ENCODE measurements around the gene NCEH1. TPM values are rescaled to one million over a fixed set of nuclear protein-coding genes. Genes with fewer than 3 reads are reported as not detected.
"Not testable (repeated sequence)": the region's sequence is repeated elsewhere in the genome, so short reads cannot be mapped to it uniquely, and the experiment has no call there.

The NCEH1 gene
- total RNA-seq, 6 donors from 2014 or later = 16.8 to 73.1 (median 36.4) TPM

- TF ChIP-seq EP300 (IDR thresholded peaks at IDR 0.05) = peak in 2 of 4 donors; percentile 53 to 63
- peak; percentile 28 to 67 for TF ChIP-seq POLR2AphosphoS5 (IDR thresholded peaks at IDR 0.05)
- TF ChIP-seq POLR2A (IDR thresholded peaks at IDR 0.05) = peak in 3 of 4 donors; percentile 21 to 31 (median 25)
- peak; percentile 62 to 86 (median 82) for TF ChIP-seq CTCF (IDR thresholded peaks at IDR 0.05)
- ATAC-seq (ENCODE audit: low FRiP score in 2 of 2) (peak; percentile 98 to 99), DNase-seq (peak; percentile 93 to 100)
- H3K36me3 ChIP-seq = no peaks in the 10 kb centered on the region
- no peaks in the 10 kb centered on the region for H3K27me3 ChIP-seq
- no peaks in the 10 kb centered on the region for H3K9me3 ChIP-seq
- peak within 1 kb of the TSS; percentile 80 to 91 (median 84) for H3K27ac ChIP-seq
- H3K4me3 ChIP-seq = peak within 1 kb of the TSS; percentile 75 to 98 (median 96)
- H3K4me1 ChIP-seq = peaks cover 16 to 26% (median 18%) of the 10 kb centered on the region in 4 donors
- WGBS, 2 donors = 0 to 2% methylated on average over 21 to 49 of the region's 49 CpGs
Observed at GRCh38 chr3:172750368-172751174, 39.7 kb upstream of the NCEH1 start, which contains the start of gene ECT2. Gene ECT2 (plus strand): TSS chr3:172750726. CDS start chr3:172754531, 3,805 bp downstream.

DNA sequence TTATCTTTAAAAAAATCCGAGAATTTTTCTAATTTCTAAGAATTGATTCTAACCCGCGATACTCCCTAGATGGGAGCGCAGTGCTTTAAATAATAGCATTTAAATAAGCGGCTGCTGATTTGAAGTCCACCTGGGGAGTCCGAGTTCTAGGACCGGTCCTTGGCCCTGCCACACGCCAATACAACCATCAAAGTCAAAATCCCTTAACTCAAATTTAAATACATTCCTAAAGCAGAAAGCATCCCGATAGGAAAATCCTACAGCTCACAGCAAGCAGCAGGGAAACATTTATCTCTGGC, 39.2 kb upstream of the NCEH1 start:
- 13 to 25% methylated on average over 9 of the region's 9 CpGs for WGBS, 2 donors
- no peaks in the 10 kb centered on the region for H3K9me3 ChIP-seq
- H3K27ac ChIP-seq = peak overlapping the region; percentile 80 to 91 (median 84)
- ATAC-seq (ENCODE audit: low FRiP score in 2 of 2) = no peak
- no peak for DNase-seq
- TF ChIP-seq POLR2A (IDR thresholded peaks at IDR 0.05) (peak in 1 of 4 donors; percentile 12), POLR2AphosphoS5 (IDR thresholded peaks at IDR 0.05) (no peak)
- H3K36me3 ChIP-seq = no peaks in the 10 kb centered on the region
- no peaks in the 10 kb centered on the region for H3K27me3 ChIP-seq
- peaks cover 16 to 26% (median 18%) of the 10 kb centered on the region in 4 donors for H3K4me1 ChIP-seq
- peak overlapping the region; percentile 27 to 98 (median 85) for H3K4me3 ChIP-seq

GRCh38 chr3:172749230-172749965, 38.5 kb upstream of the NCEH1 start:
- H3K4me1 ChIP-seq = peaks cover 16 to 26% (median 18%) of the 10 kb centered on the region in 4 donors
- peak in 1 of 2 donors; percentile 27 for DNase-seq
- TF ChIP-seq EP300 (IDR thresholded peaks at IDR 0.05) = peak in 1 of 4 donors; percentile 76
- TF ChIP-seq POLR2A (IDR thresholded peaks at IDR 0.05) = no peak
- peak in 1 of 2 donors; percentile 65 for TF ChIP-seq POLR2AphosphoS5 (IDR thresholded peaks at IDR 0.05)
- no peaks in the 10 kb centered on the region for H3K27me3 ChIP-seq
- no peaks in the 10 kb centered on the region for H3K9me3 ChIP-seq
- H3K27ac ChIP-seq = peak overlapping the region; percentile 80 to 91 (median 84)
- no peaks in the 10 kb centered on the region for H3K36me3 ChIP-seq
- ATAC-seq (ENCODE audit: low FRiP score in 2 of 2) = peak; percentile 72 to 75
- H3K4me3 ChIP-seq = peak overlapping the region in 3 of 4 donors; percentile 75 to 98 (median 95)
- WGBS, 2 donors = 27 to 33% methylated on average over 8 of the region's 8 CpGs

- ATAC-seq (ENCODE audit: low FRiP score in 2 of 2) (no peak), DNase-seq (no peak)
- Histone ChIP-seq H3K4me3 (no peak overlapping the region), H3K36me3 (no peaks in the 10 kb centered on the region), H3K4me1 (peaks cover 11 to 17% (median 13%) of the 10 kb centered on the region in 4 donors), H3K27ac (no peak overlapping the region), H3K9me3 (no peaks in the 10 kb centered on the region), H3K27me3 (no peaks in the 10 kb centered on the region)
- no peak for TF ChIP-seq POLR2A (IDR thresholded peaks at IDR 0.05)
- 61% methylated on average over 2 of the region's 2 CpGs for WGBS, 2 donors
Observed at GRCh38 chr3:172746475-172746874, 35.6 kb upstream of the NCEH1 start.

DNA sequence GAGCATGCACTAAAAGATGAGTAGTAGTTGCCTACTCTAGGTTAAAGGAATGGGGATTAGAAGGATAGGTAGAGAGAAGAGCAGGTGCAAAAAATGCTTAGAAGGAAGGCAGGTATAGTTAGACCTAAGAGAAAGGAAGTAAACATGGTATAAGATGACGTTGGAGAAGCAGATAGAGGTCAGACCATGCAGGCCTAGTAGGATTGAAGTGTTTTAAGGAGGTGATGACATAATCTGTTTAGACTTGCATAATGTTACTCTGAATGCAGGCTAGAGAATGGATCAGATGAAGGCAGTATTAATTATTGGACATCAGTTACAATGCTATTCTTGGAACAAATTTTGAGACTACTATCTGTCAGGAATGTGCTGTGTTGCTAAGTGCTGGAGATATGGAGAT, 28.6 kb upstream of the NCEH1 start:
- H3K9me3 ChIP-seq = no peaks in the 10 kb centered on the region
- WGBS, 2 donors = 24 to 35% methylated on average over 1 of the region's 1 CpG
- no peaks in the 10 kb centered on the region for H3K27me3 ChIP-seq
- DNase-seq (no peak), ATAC-seq (ENCODE audit: low FRiP score in 2 of 2) (no peak)
- no peaks in the 10 kb centered on the region for H3K4me1 ChIP-seq
- TF ChIP-seq POLR2AphosphoS5 (IDR thresholded peaks at IDR 0.05) = no peak
- TF ChIP-seq EP300 (IDR thresholded peaks at IDR 0.05) = no peak
- no peak overlapping the region for H3K4me3 ChIP-seq
- no peak overlapping the region for H3K27ac ChIP-seq
- no peaks in the 10 kb centered on the region for H3K36me3 ChIP-seq

DNA sequence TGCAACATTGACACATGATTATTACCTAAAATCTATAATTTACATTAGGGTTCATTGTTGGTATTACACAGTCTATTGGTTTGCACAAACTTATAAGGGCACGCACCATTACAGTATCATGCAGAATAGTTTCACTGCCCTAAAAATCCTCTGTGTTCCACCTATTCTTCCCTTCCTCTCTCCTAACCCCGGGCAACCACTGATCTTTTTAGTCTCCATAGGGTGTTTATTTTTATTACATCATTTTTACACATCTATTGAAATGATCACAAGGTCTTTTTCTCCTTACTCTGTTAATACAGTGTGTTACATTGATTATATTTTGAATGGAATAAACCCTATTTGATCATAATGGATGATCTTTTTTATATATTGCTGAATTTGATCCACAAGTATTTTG, 24.1 kb upstream of the NCEH1 start:
- no peaks in the 10 kb centered on the region for H3K9me3 ChIP-seq
- no peaks in the 10 kb centered on the region for H3K4me1 ChIP-seq
- 86 to 88% methylated on average over 2 of the region's 2 CpGs for WGBS, 2 donors
- no peaks in the 10 kb centered on the region for H3K36me3 ChIP-seq
- DNase-seq (no peak), ATAC-seq (ENCODE audit: low FRiP score in 2 of 2) (no peak)
- no peak for TF ChIP-seq POLR2AphosphoS5 (IDR thresholded peaks at IDR 0.05)
- H3K27ac ChIP-seq = no peak overlapping the region
- no peaks in the 10 kb centered on the region for H3K27me3 ChIP-seq
- no peak overlapping the region for H3K4me3 ChIP-seq

GRCh38 chr3:172726380-172726779, 15.5 kb upstream of the NCEH1 start:
- no peak for DNase-seq
- Histone ChIP-seq H3K9me3 (no peaks in the 10 kb centered on the region), H3K27me3 (no peaks in the 10 kb centered on the region), H3K36me3 (no peaks in the 10 kb centered on the region), H3K4me3 (no peak overlapping the region), H3K27ac (no peak overlapping the region), H3K4me1 (no peaks in the 10 kb centered on the region)
- TF ChIP-seq POLR2AphosphoS5 (IDR thresholded peaks at IDR 0.05) (no peak), CTCF (IDR thresholded peaks at IDR 0.05) (no peak), EP300 (IDR thresholded peaks at IDR 0.05) (no peak), POLR2A (IDR thresholded peaks at IDR 0.05) (no peak)
- 65 to 70% methylated on average over 1 of the region's 1 CpG for WGBS, 2 donors
- no peak for ATAC-seq (ENCODE audit: low FRiP score in 2 of 2)

DNA sequence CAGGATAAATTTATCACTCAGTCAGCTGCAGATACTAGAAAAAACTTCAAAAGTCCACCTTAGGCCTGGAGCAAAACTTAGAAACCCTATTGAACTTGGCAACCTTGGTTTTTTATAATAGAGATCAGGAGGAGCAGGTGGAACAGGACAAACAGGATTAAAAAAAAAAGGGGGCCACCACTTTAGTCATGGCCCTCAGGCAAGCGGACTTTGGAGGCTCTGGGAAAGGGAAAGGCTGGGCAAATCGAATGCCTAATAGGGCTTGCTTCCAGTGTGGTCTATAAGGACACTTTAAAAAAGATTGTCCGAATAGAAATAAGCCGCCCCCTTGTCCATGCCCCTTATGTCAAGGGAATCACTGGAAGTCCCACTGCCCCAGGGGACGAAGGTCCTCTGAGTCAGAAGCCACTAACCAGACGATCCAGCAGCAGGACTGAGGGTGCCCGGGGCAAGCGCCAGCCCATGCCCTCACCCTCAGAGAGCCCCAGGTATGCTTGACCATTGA, 11.7 kb upstream of the NCEH1 start:
- 85 to 88% methylated on average over 8 of the region's 8 CpGs for WGBS, 2 donors
- not testable (repeated sequence) for H3K27ac ChIP-seq; H3K4me1 ChIP-seq; H3K4me3 ChIP-seq; H3K27me3 ChIP-seq; H3K36me3 ChIP-seq; ATAC-seq (ENCODE audit: low FRiP score in 2 of 2); H3K9me3 ChIP-seq
- DNase-seq = peak in 1 of 2 donors; percentile 47
